GM12878 (cell line): ENCODE results near the gene SHROOM4. TPM values are rescaled to one million over a fixed set of nuclear protein-coding genes. Genes with fewer than 3 reads are reported as not detected.

ENCODE experiments used
- ATAC-seq: fragments of 200-7000 bp; cut with Tn5 transposase; 3 replicates; pipeline ENCODE4 v1.9.1; 2020; ENCODE audit warnings: mild to moderate bottlenecking, moderate library complexity
- BruUV-seq: library from RNA; stranded (reverse); fragments of 400-500 nt; replicated peaks from 2 replicates; lab custom pipeline; 2021; lab: Mats Ljungman, UMichigan
- CTCF ChIA-PET: fragments of 300-600 bp; sonication (Branson Sonifier 250); formaldehyde crosslinking; extraction: SDS; loops from one replicate; lab custom pipeline; 2021; ENCODE audit warnings: inconsistent platforms; lab: Yijun Ruan, JAX
- POLR2A ChIA-PET: fragments of 350-600 bp; formaldehyde crosslinking; extraction: SDS; loops from one replicate; lab custom pipeline; 2021; ENCODE audit warnings: inconsistent platforms; lab: Charles Lee
- RAD21 ChIA-PET: fragments of 300-600 bp; sonication (Branson Sonifier 250); formaldehyde crosslinking; loops from one replicate; lab custom pipeline; 2023; ENCODE audit warnings: antibody characterized with exemption; ENCODE audit not compliant: unreplicated experiment; lab: Charles Lee
- SMC1A ChIA-PET: fragments of 300-600 bp; sonication (Branson Sonifier 250); formaldehyde crosslinking; loops from one replicate; lab custom pipeline; 2023; ENCODE audit not compliant: unreplicated experiment, uncharacterized antibody; lab: Charles Lee
- DNase-seq: peaks from one replicate; pipeline ENCODE4 v3.0.0-alpha.2; 2011; ENCODE audit warnings: low read depth, low spot score
- FAIRE-seq: peaks from 3 replicates; lab custom pipeline; 2011; peaks lifted over from hg19 to GRCh38; lab: Jason Lieb, UNC
- H2AFZ ChIP-seq: 2 replicates; pipeline ENCODE4 v1.6.0; 2011; ENCODE audit warnings: low read depth, low read length, control low read depth; ENCODE audit not compliant: control insufficient read depth
- H3K27ac ChIP-seq: 2 replicates; pipeline ENCODE4 v1.5.1; 2011; ENCODE audit warnings: control low read depth; ENCODE audit not compliant: control insufficient read depth, insufficient read depth
- H3K27me3 ChIP-seq, 2 experiments: replicated peaks in 1 of 2; 2 replicates each; pipeline versions ENCODE4 v1.6.0 to v1.6.1; 2011; ENCODE audit warnings: low read length in 1 of 2; ENCODE audit not compliant: control insufficient read depth in 2 of 2, insufficient read depth in 2 of 2
- H3K36me3 ChIP-seq, 2 experiments: 2 replicates each; pipeline ENCODE4 v1.5.1; 2011; ENCODE audit warnings: low read length in 1 of 2; ENCODE audit not compliant: control insufficient read depth in 2 of 2, insufficient read depth in 2 of 2
- H3K4me1 ChIP-seq: 2 replicates; pipeline ENCODE4 v1.6.1; 2011; ENCODE audit warnings: mild to moderate bottlenecking, low read length, moderate library complexity, mixed read lengths; ENCODE audit not compliant: control insufficient read depth, insufficient read depth
- H3K4me2 ChIP-seq: 2 replicates; pipeline ENCODE4 v1.6.0; 2011; ENCODE audit warnings: control low read depth; ENCODE audit not compliant: control insufficient read depth, insufficient read depth
- H3K4me3 ChIP-seq: fragments of 200-600 bp; sonication (generic); 2 replicates; pipeline ENCODE4 v1.5.1; 2016
- H3K79me2 ChIP-seq: 2 replicates; pipeline ENCODE4 v1.6.0; 2011; ENCODE audit warnings: low read length; ENCODE audit not compliant: control insufficient read depth, insufficient read depth
- H3K9ac ChIP-seq: 2 replicates; pipeline ENCODE4 v1.8.0; 2011; ENCODE audit warnings: low read length, control low read depth, mixed read lengths; ENCODE audit not compliant: control insufficient read depth, insufficient read depth
- H3K9me3 ChIP-seq: replicated peaks from 3 replicates; pipeline ENCODE4 v1.5.1; 2011; ENCODE audit warnings: mild to moderate bottlenecking, low read length; ENCODE audit not compliant: control insufficient read depth, insufficient read depth
- H4K20me1 ChIP-seq: 2 replicates; pipeline ENCODE4 v1.6.0; 2011; ENCODE audit not compliant: control insufficient read depth, insufficient read depth
- ASH2L ChIP-seq: fragments of 300-600, 200-600 bp; sonication (generic); IDR thresholded peaks from 2 replicates; pipeline ENCODE4 v1.6.1; 2017; ENCODE audit warnings: low read depth, mild to moderate bottlenecking, borderline replicate concordance
- BRCA1 ChIP-seq: IDR thresholded peaks from 2 replicates; pipeline ENCODE4 v1.6.1; 2011; ENCODE audit warnings: low read depth, low read length, improper control_type of control experiment
- CHD2 ChIP-seq: IDR thresholded peaks from 2 replicates; pipeline ENCODE4 v1.6.1; 2011; ENCODE audit warnings: low read depth, low read length, improper control_type of control experiment, borderline replicate concordance
- EGR1 ChIP-seq, 2 experiments: IDR thresholded peaks; 1 replicate in 1 of 2; 2 replicates in 1 of 2; pipeline ENCODE4 v1.6.1; 2011 to 2012; ENCODE audit warnings: low read depth in 2 of 2, low read length in 2 of 2, borderline replicate concordance in 1 of 2, mild to moderate bottlenecking in 1 of 2, moderate library complexity in 1 of 2
- GATAD2B ChIP-seq: fragments of 450-650 bp; conservative IDR thresholded peaks from 2 replicates; pipeline ENCODE4 v1.6.1; 2017; ENCODE audit warnings: low read depth, mild to moderate bottlenecking, moderate library complexity
- HCFC1 ChIP-seq: fragments of 150-350 bp; IDR thresholded peaks from 2 replicates; pipeline ENCODE4 v1.6.1; 2014; ENCODE audit warnings: low read length
- HDAC2 ChIP-seq: fragments of 200-600 bp; sonication (generic); IDR thresholded peaks from 2 replicates; pipeline ENCODE4 v1.6.1; 2017
- KAT2A ChIP-seq: conservative IDR thresholded peaks from 2 replicates; pipeline ENCODE4 v1.6.1; 2011; ENCODE audit warnings: low read depth, low read length; ENCODE audit not compliant: control insufficient read depth
- PKNOX1 ChIP-seq: fragments of 450-650 bp; IDR thresholded peaks from 2 replicates; pipeline ENCODE4 v1.6.1; 2016; ENCODE audit warnings: mild to moderate bottlenecking
- RB1 ChIP-seq: fragments of 450-650 bp; formaldehyde crosslinking; IDR thresholded peaks from 2 replicates; pipeline ENCODE4 v1.6.1; 2017; ENCODE audit warnings: mild to moderate bottlenecking, borderline replicate concordance
- SUZ12 ChIP-seq: fragments of 200-600 bp; sonication (generic); IDR thresholded peaks from one replicate; pipeline ENCODE4 v1.6.1; 2018; ENCODE audit warnings: antibody characterized with exemption, mild to moderate bottlenecking; ENCODE audit not compliant: unreplicated experiment
- TCF12 ChIP-seq: IDR thresholded peaks from 2 replicates; pipeline ENCODE4 v1.6.1; 2011; ENCODE audit warnings: low read depth, mild to moderate bottlenecking, low read length
- ZBED1 ChIP-seq: IDR thresholded peaks from 2 replicates; pipeline ENCODE4 v1.6.1; 2016; ENCODE audit warnings: borderline replicate concordance
- ZBTB40 ChIP-seq: fragments of 450-650 bp; IDR thresholded peaks from 2 replicates; pipeline ENCODE4 v1.6.1; 2016; ENCODE audit warnings: mild to moderate bottlenecking, moderate library complexity, borderline replicate concordance
- ZNF622 ChIP-seq: fragments of 450-650 bp; IDR thresholded peaks from 2 replicates; pipeline ENCODE4 v1.6.1; 2017; ENCODE audit warnings: mild to moderate bottlenecking, inconsistent platforms
- WGBS: methylation state at CpG from one replicate; pipeline ENCODE4 v1.1.6; 2016; ENCODE audit warnings: low lambda C conversion rate; ENCODE audit not compliant: insufficient replicate concordance, insufficient coverage; ENCODE audit errors: missing lambda C conversion rate; 5-methylcytosine and 5-hydroxymethylcytosine counted together
- in situ Hi-C: fragments of 300-500 bp; cut with MboI; formaldehyde crosslinking; loops from 9 replicates; pipeline ENCODE4 v1.14.3; 2018; ENCODE audit warnings: mixed read lengths
- intact Hi-C: fragments of 100-400 bp; cut with micrococcal nuclease; formaldehyde crosslinking; loops from one replicate; pipeline ENCODE4 v1.14.2; 2022; ENCODE audit not compliant: unreplicated experiment
- polyA plus RNA-seq, 11 experiments: library from polyadenylated mRNA; depleted of rRNA in 4 of 11; unstranded in 6 of 11; stranded (reverse) in 5 of 11; fragments of >200 nt; fragmentation: Nextera tagmentation in 4 of 11; fragmentation: Illumina TruSeq in 1 of 11; extraction: Ambion mirVana in 4 of 11; extraction: Trizol in 1 of 11; gene quantifications; 1 replicate in 1 of 11; 2 replicates in 10 of 11; pipeline versions ENCODE4 v1.2.1 to v1.2.3, GENCODE V29; 2011 to 2016; ENCODE audit warnings: inconsistent platforms in 2 of 11, missing spikeins in 2 of 11, low read depth in 1 of 11
- total RNA-seq, 4 experiments: library from RNA; depleted of rRNA in 3 of 4; stranded (reverse); fragments of >200 nt in 3 of 4; fragmentation: Illumina TruSeq in 1 of 4; extraction: Trizol in 1 of 4; gene quantifications; 2 replicates each; pipeline versions ENCODE4 v1.2.1 to v1.2.3, GENCODE V29; 2013 to 2021
- TF ChIP-seq, protein P1 (sequence below): fragments of 450-650 bp; IDR thresholded peaks from 2 replicates; pipeline ENCODE4 v1.6.1; 2016; ENCODE audit warnings: mild to moderate bottlenecking

The SHROOM4 gene
- total and polyA plus RNA-seq, 10 of the 15 experiments (the other 5 are each of a cell fraction or from before 2014, with no cell fraction given) = 0.01 to 0.03 TPM; not detected in 8

DNA sequence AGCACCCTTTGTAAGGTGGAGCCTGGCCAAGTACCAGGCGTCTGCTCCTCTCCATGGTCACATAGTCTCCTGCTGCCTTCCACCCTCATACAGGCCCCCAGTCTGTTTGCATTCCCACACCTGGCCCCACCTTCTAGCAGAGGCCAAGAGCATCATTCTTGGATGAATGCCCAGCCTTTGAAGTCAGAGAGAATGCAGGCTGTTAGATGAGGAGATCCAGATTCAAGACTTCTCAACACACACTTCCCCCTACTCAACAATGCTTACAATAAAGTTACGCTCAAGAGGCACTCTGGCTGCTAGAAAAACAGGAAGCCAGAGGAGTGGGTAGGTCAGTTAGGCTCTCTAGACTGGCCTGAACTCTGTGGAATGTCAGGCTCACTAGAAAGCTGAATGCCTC, 43.3 kb downstream of the SHROOM4 start:
- TF ChIP-seq RB1 (no peak), ZBED1 (no peak), CHD2 (no peak), TCF12 (no peak), PKNOX1 (no peak), HDAC2 (no peak), GATAD2B (no peak), HCFC1 (no peak), SUZ12 (no peak), BRCA1 (no peak), KAT2A (no peak), ZBTB40 (no peak), ASH2L (no peak), EGR1 (IDR thresholded peaks at IDR 0.05; ENCODE audit: borderline replicate concordance in 1 of 2, low read depth in 2 of 2, low read length in 2 of 2) (no peak), ZNF622 (no peak)
- TF ChIP-seq, protein P1, sequence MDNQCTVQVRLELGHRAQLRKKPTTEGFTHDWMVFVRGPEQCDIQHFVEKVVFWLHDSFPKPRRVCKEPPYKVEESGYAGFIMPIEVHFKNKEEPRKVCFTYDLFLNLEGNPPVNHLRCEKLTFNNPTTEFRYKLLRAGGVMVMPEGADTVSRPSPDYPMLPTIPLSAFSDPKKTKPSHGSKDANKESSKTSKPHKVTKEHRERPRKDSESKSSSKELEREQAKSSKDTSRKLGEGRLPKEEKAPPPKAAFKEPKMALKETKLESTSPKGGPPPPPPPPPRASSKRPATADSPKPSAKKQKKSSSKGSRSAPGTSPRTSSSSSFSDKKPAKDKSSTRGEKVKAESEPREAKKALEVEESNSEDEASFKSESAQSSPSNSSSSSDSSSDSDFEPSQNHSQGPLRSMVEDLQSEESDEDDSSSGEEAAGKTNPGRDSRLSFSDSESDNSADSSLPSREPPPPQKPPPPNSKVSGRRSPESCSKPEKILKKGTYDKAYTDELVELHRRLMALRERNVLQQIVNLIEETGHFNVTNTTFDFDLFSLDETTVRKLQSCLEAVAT = no peak
- ChIA-PET SMC1A (no interaction called here), RAD21 (no interaction called here), CTCF (no interaction called here), POLR2A (no interaction called here)
- Histone ChIP-seq H3K79me2 (no peaks in the 10 kb centered on the region), H3K9ac (no peak overlapping the region), H2AFZ (no peak overlapping the region), H3K36me3 (no peaks in the 10 kb centered on the region), H3K27me3 (no peaks in the 10 kb centered on the region), H4K20me1 (no peaks in the 10 kb centered on the region), H3K27ac (no peak overlapping the region), H3K4me2 (no peak overlapping the region), H3K4me3 (no peak overlapping the region), H3K4me1 (no peaks in the 10 kb centered on the region), H3K9me3 (no peaks in the 10 kb centered on the region)
- in situ Hi-C loops = no loop called here
- 0% methylated on average over 2 of the region's 2 CpGs for WGBS
- intact Hi-C loops = no loop called here
- DNase-seq (no peak), FAIRE-seq (no peak), ATAC-seq (no peak)
- no TSS peak for BruUV-seq
